Prostate gland (tissue), 2 donors: Measurements from ENCODE around the gene MED13.

Source experiments
- CTCF ChIP-seq, 4 experiments: fragments of 200-600 bp in 2 of 4; fragments of 450-650 bp in 2 of 4; sonication (generic) in 2 of 4; IDR thresholded peaks; 1 replicate in 3 of 4; 2 replicates in 1 of 4; pipeline ENCODE4 v1.5.1; 2016 to 2019; ENCODE audit warnings: antibody characterized with exemption in 4 of 4, mild to moderate bottlenecking in 2 of 4, moderate library complexity in 2 of 4
- POLR2AphosphoS5 ChIP-seq: sonication (generic); formaldehyde crosslinking; IDR thresholded peaks from one replicate; pipeline ENCODE4 v1.6.1; 2017; ENCODE audit warnings: antibody characterized with exemption

GRCh38 chr17:61947367-61948078, 117.6 kb downstream of the MED13 start:
- no peak for TF ChIP-seq CTCF (IDR thresholded peaks at IDR 0.05)
- TF ChIP-seq POLR2AphosphoS5 = no peak
